H1 (cell line): ENCODE measurements around the gene DKK1. TPM values are rescaled to one million over a fixed set of nuclear protein-coding genes. Genes with fewer than 3 reads are reported as not detected.

Source experiments
- GTF2F1 ChIP-seq: IDR thresholded peaks from 2 replicates; pipeline ENCODE4 v1.6.1; 2012; ENCODE audit warnings: low read depth, low read length, improper control_type of control experiment, borderline replicate concordance
- SAP30 ChIP-seq: fragments of 300-600 bp; sonication (generic); IDR thresholded peaks from 2 replicates; pipeline ENCODE4 v1.7.1; 2012; ENCODE audit warnings: low read length, moderate library complexity, mild to moderate bottlenecking, inconsistent platforms; ENCODE audit not compliant: insufficient read depth, insufficient replicate concordance
- polyA plus RNA-seq, 7 experiments: library from polyadenylated mRNA; depleted of rRNA in 3 of 7; stranded (reverse) in 5 of 7; unstranded in 2 of 7; fragments of >200 nt in 5 of 7; fragments of 200-250 nt in 2 of 7; gene quantifications; 1 replicate in 5 of 7; 2 replicates in 1 of 7; 4 replicates in 1 of 7; pipeline versions ENCODE4 v1.2.1 to v1.2.3, GENCODE V29; 2011 to 2013; ENCODE audit warnings: missing spikeins in 2 of 7, mixed read lengths in 2 of 7
- total RNA-seq: library from RNA; stranded (reverse); fragmentation: NEBNext Ultra II Directional; extraction: Animal tissue kit (Norgen Biotek cat#: 25700); gene quantifications from 2 replicates; pipeline ENCODE4 v1.2.1, GENCODE V29; 2021
- TF ChIP-seq, protein P1 (sequence below): IDR thresholded peaks from 2 replicates; pipeline ENCODE4 v1.6.1; 2012; ENCODE audit warnings: low read length, inconsistent platforms

The DKK1 gene
- total and polyA plus RNA-seq, 2 of the 8 experiments (the other 6 are each of a cell fraction or from before 2014, with no cell fraction given): 0.36 to 0.61 TPM

DNA sequence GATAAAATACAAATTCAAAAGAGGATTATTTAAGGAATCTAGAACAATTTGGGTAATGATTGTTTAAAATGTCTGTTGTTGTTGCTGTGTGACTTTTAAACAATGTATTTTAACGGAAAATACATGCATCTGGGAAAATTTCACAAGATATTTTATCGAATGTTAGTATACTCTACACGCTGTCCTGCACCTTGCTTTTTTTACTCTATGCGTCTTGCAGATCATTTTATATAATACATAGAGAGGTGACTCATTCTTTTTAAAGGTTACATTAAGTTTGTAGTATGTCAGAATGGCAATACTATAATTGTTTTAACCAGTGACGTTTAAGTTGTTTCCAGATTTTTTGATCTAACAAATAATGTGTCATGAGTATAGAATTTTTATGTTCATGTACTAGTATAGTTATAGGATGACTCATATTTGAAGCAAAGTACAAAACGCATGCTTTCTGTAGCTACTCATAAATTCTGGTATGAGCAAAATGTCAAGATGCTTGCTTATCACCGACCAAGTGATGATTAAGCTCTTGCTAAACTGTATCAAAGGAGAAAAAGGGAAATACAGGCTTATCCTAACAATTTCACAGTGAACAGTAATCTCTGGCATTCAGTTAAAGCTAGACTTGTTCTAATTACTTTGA is 4.9 kb downstream of the DKK1 start (continued):
- TF ChIP-seq, protein P1, sequence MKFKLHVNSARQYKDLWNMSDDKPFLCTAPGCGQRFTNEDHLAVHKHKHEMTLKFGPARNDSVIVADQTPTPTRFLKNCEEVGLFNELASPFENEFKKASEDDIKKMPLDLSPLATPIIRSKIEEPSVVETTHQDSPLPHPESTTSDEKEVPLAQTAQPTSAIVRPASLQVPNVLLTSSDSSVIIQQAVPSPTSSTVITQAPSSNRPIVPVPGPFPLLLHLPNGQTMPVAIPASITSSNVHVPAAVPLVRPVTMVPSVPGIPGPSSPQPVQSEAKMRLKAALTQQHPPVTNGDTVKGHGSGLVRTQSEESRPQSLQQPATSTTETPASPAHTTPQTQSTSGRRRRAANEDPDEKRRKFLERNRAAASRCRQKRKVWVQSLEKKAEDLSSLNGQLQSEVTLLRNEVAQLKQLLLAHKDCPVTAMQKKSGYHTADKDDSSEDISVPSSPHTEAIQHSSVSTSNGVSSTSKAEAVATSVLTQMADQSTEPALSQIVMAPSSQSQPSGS: no peak
- no peak for TF ChIP-seq SAP30
- TF ChIP-seq GTF2F1: no peak
